SK-N-SH (cell line): ENCODE measurements around the gene ABLIM1. TPM values are rescaled to one million over a fixed set of nuclear protein-coding genes. Genes with fewer than 3 reads are reported as not detected.

Experiments used
- CTCF ChIA-PET: fragments of 300-600, 350-600 bp; formaldehyde crosslinking; extraction: SDS; loops from one replicate; lab custom pipeline; 2021; lab: Yijun Ruan, JAX
- POLR2A ChIA-PET: fragments of 350-600 bp; sonication (Branson Sonifier 250); formaldehyde crosslinking; extraction: SDS; loops from one replicate; lab custom pipeline; 2020; ENCODE audit warnings: antibody characterized with exemption, inconsistent platforms; lab: Yijun Ruan, JAX
- DNase-seq: peaks from one replicate; pipeline ENCODE4 v3.0.0; 2012
- H2AFZ ChIP-seq: fragments of 200-600 bp; sonication (generic); 2 replicates; pipeline ENCODE4 v1.8.1; 2016; ENCODE audit warnings: antibody characterized with exemption, mild to moderate bottlenecking, low read depth
- H3F3A ChIP-seq: fragments of 200-600 bp; sonication (generic); replicated peaks from 2 replicates; pipeline ENCODE3; 2016; ENCODE audit warnings: antibody characterized with exemption, mild to moderate bottlenecking; ENCODE audit not compliant: insufficient read depth
- H3K27ac ChIP-seq, 2 experiments: fragments of 200-500 bp in 1 of 2; fragments of 200-600 bp in 1 of 2; sonication (Bioruptor generic) in 1 of 2; sonication (generic), shearing (Covaris generic) in 1 of 2; 2 replicates each; pipeline versions ENCODE4 v1.5.1 to v1.6.1; 2014 to 2016; ENCODE audit warnings: low read depth in 2 of 2, inconsistent platforms in 1 of 2, low read length in 1 of 2, mild to moderate bottlenecking in 1 of 2, mixed read lengths in 1 of 2
- H3K27me3 ChIP-seq: fragments of 200-600 bp; sonication (generic), shearing (Covaris generic); 2 replicates; pipeline ENCODE4 v1.6.1; 2016; ENCODE audit warnings: mixed run types; ENCODE audit not compliant: insufficient read depth
- H3K36me3 ChIP-seq, 2 experiments: fragments of 200-500 bp in 1 of 2; fragments of 200-600 bp in 1 of 2; sonication (Bioruptor generic) in 1 of 2; sonication (generic) in 1 of 2; replicated peaks in 1 of 2; 2 replicates each; pipeline versions ENCODE3 to v1.5.1; 2014 to 2016; ENCODE audit warnings: low read length in 1 of 2, mild to moderate bottlenecking in 1 of 2; ENCODE audit not compliant: insufficient read depth in 2 of 2, control insufficient read depth in 1 of 2
- H3K4me1 ChIP-seq, 2 experiments: fragments of 200-500 bp in 1 of 2; fragments of 200-600 bp in 1 of 2; sonication (Bioruptor generic) in 1 of 2; sonication (generic), shearing (Covaris generic) in 1 of 2; 2 replicates each; pipeline versions ENCODE4 v1.5.1 to v1.6.1; 2014 to 2016; ENCODE audit warnings: low read depth in 1 of 2, low read length in 1 of 2, mixed run types in 1 of 2; ENCODE audit not compliant: insufficient read depth in 2 of 2, control insufficient read depth in 1 of 2
- H3K4me2 ChIP-seq: fragments of 200-600 bp; sonication (generic), shearing (Covaris generic); 2 replicates; pipeline ENCODE4 v1.6.1; 2017; ENCODE audit warnings: mixed run types
- H3K4me3 ChIP-seq, 2 experiments: fragments of 200-500 bp in 1 of 2; fragments of 200-600 bp in 1 of 2; sonication (Bioruptor generic) in 1 of 2; sonication (generic), shearing (Covaris generic) in 1 of 2; 2 replicates each; pipeline versions ENCODE4 v1.5.1 to v1.8.1; 2014 to 2016; ENCODE audit warnings: low read depth in 2 of 2, inconsistent platforms in 1 of 2, low read length in 1 of 2, mild to moderate bottlenecking in 1 of 2, mixed read lengths in 1 of 2, moderate library complexity in 1 of 2
- H3K79me2 ChIP-seq: fragments of 200-600 bp; sonication (generic); 2 replicates; pipeline ENCODE4 v1.8.1; 2017; ENCODE audit warnings: mild to moderate bottlenecking; ENCODE audit not compliant: insufficient read depth
- H3K9ac ChIP-seq: fragments of 200-600 bp; sonication (generic); 2 replicates; pipeline ENCODE4 v1.6.1; 2017; ENCODE audit warnings: mixed run types
- H3K9me2 ChIP-seq: fragments of 200-600 bp; sonication (generic); 2 replicates; pipeline ENCODE4 v1.6.1; 2017; ENCODE audit warnings: mixed run types
- H3K9me3 ChIP-seq: fragments of 200-600 bp; sonication (generic); 2 replicates; pipeline ENCODE4 v1.6.1; 2017; ENCODE audit warnings: mixed run types, mild to moderate bottlenecking, moderate library complexity
- H4K20me1 ChIP-seq: fragments of 200-600 bp; sonication (generic); 2 replicates; pipeline ENCODE4 v1.6.1; 2017; ENCODE audit warnings: mild to moderate bottlenecking, mixed run types; ENCODE audit not compliant: insufficient read depth
- ELF1 ChIP-seq: IDR thresholded peaks from 2 replicates; pipeline ENCODE4 v1.4.0; 2012
- EZH2phosphoT487 ChIP-seq: fragments of 200-600 bp; sonication (generic); IDR thresholded peaks from 2 replicates; pipeline ENCODE4 v1.6.1; 2017; ENCODE audit warnings: low read depth, mixed run types, mild to moderate bottlenecking, antibody characterized with exemption, moderate library complexity, borderline replicate concordance
- FOSL2 ChIP-seq: IDR thresholded peaks from 2 replicates; pipeline ENCODE4 v1.4.0; 2012; ENCODE audit warnings: low read depth, mild to moderate bottlenecking, moderate library complexity, borderline replicate concordance
- FOXJ3 ChIP-seq: sonication (generic); formaldehyde crosslinking; IDR thresholded peaks from 2 replicates; pipeline ENCODE4 v1.5.1; 2020; ENCODE audit warnings: mild to moderate bottlenecking, missing genetic modification reagents
- FOXM1 ChIP-seq: IDR thresholded peaks from 2 replicates; pipeline ENCODE4 v1.4.0; 2012; ENCODE audit warnings: low read depth, mild to moderate bottlenecking
- MEF2A ChIP-seq: IDR thresholded peaks from 2 replicates; pipeline ENCODE4 v1.4.0; 2012; ENCODE audit warnings: low read depth, borderline replicate concordance
- MXI1 ChIP-seq: IDR thresholded peaks from 2 replicates; pipeline ENCODE4 v1.6.1; 2012; ENCODE audit warnings: mild to moderate bottlenecking, low read depth, low read length, improper control_type of control experiment
- RAD21 ChIP-seq: IDR thresholded peaks from 2 replicates; pipeline ENCODE4 v1.6.1; 2012; ENCODE audit warnings: mild to moderate bottlenecking, low read length
- RFX5 ChIP-seq: IDR thresholded peaks from 2 replicates; pipeline ENCODE4 v1.6.1; 2012; ENCODE audit warnings: mild to moderate bottlenecking, improper control_type of control experiment, low read length
- RXRA ChIP-seq: IDR thresholded peaks from 2 replicates; pipeline ENCODE4 v1.4.0; 2012; ENCODE audit warnings: low read depth, mild to moderate bottlenecking, borderline replicate concordance
- SMC3 ChIP-seq: IDR thresholded peaks from 2 replicates; pipeline ENCODE4 v1.6.1; 2012; ENCODE audit warnings: low read depth, low read length, improper control_type of control experiment
- TCF12 ChIP-seq: IDR thresholded peaks from 2 replicates; pipeline ENCODE4 v1.4.0; 2012
- TEAD4 ChIP-seq: IDR thresholded peaks from 2 replicates; pipeline ENCODE4 v1.4.0; 2012; ENCODE audit warnings: mild to moderate bottlenecking, borderline replicate concordance; ENCODE audit not compliant: insufficient read depth
- WGBS: methylation state at CpG from one replicate; pipeline ENCODE4 v1.1.6; 2017; ENCODE audit warnings: low lambda C conversion rate; 5-methylcytosine and 5-hydroxymethylcytosine counted together
- polyA plus RNA-seq, 3 experiments: library from polyadenylated mRNA; depleted of rRNA; stranded (reverse); fragments of >200 nt; gene quantifications; 2 replicates each; pipeline ENCODE4 v1.2.3, GENCODE V29; 2012
- TF ChIP-seq, protein P1 (sequence below): IDR thresholded peaks from 2 replicates; pipeline ENCODE4 v1.6.1; 2012; ENCODE audit warnings: mild to moderate bottlenecking, low read depth, low read length, moderate library complexity
- TF ChIP-seq, protein P2 (sequence below): fragments of 150-350 bp; IDR thresholded peaks from 2 replicates; pipeline ENCODE4 v1.6.1; 2017; ENCODE audit warnings: antibody characterized with exemption, low read length, low read depth, borderline replicate concordance
- TF ChIP-seq, protein P3 (sequence below): IDR thresholded peaks from 2 replicates; pipeline ENCODE4; 2012
- TF ChIP-seq, protein P4 (sequence below): IDR thresholded peaks from 2 replicates; pipeline ENCODE4 v1.4.0; 2012; ENCODE audit warnings: low read depth, borderline replicate concordance

Gene ABLIM1
- polyA plus RNA-seq, 1 of the 3 experiments (the other 2 are of a cell fraction): 16.1 TPM

DNA sequence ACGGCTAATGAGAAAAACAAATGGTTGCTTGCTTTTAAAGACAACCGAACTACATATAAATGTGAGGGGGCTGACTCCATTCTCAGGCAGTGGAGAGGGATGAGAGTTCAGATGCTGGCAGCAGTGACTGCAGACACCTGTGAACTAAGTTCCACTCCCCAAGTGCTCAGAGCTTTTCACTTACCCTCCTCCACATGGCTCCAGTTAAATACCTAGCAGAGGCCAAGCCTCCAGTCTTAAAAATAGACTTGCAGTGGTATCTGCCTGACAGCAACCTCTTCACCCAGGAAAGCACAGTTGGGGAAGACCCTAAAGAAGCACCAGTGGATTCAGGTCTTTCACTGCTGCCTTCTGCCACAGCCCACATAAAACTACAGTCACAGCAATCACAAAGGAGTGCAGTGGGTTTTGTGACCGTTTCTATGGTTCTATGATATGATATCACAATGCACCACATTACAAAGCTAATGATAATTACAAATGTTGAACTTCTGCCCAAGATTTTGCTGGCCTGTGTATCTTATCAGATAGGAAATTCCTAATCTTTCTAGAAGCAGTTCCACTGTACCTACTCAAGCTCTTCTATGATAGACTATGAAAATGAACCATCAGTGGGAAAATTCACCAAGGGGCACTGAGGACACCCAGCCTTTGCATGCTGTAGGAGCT is 3.3 kb upstream of the ABLIM1 start:
- Histone ChIP-seq H3K79me2 (no peaks in the 10 kb centered on the region), H3K27ac (no peak overlapping the region), H3K4me2 (no peak overlapping the region), H4K20me1 (no peaks in the 10 kb centered on the region), H3K4me1 (peaks cover 7 to 16% of the 10 kb centered on the region in 2 experiments; a peak in 3 of 4 replicates), H3K9ac (no peak overlapping the region), H3K9me2 (no peaks in the 10 kb centered on the region), H3K27me3 (no peaks in the 10 kb centered on the region), H2AFZ (no peak overlapping the region), H3K4me3 (no peak overlapping the region), H3K36me3 (no peaks in the 10 kb centered on the region), H3K9me3 (no peaks in the 10 kb centered on the region), H3F3A (no peaks in the 10 kb centered on the region)
- POLR2A ChIA-PET: no interaction called here
- 85% methylated on average over 3 of the region's 3 CpGs for WGBS
- no peak for TF ChIP-seq ELF1
- TF ChIP-seq, protein P1, sequence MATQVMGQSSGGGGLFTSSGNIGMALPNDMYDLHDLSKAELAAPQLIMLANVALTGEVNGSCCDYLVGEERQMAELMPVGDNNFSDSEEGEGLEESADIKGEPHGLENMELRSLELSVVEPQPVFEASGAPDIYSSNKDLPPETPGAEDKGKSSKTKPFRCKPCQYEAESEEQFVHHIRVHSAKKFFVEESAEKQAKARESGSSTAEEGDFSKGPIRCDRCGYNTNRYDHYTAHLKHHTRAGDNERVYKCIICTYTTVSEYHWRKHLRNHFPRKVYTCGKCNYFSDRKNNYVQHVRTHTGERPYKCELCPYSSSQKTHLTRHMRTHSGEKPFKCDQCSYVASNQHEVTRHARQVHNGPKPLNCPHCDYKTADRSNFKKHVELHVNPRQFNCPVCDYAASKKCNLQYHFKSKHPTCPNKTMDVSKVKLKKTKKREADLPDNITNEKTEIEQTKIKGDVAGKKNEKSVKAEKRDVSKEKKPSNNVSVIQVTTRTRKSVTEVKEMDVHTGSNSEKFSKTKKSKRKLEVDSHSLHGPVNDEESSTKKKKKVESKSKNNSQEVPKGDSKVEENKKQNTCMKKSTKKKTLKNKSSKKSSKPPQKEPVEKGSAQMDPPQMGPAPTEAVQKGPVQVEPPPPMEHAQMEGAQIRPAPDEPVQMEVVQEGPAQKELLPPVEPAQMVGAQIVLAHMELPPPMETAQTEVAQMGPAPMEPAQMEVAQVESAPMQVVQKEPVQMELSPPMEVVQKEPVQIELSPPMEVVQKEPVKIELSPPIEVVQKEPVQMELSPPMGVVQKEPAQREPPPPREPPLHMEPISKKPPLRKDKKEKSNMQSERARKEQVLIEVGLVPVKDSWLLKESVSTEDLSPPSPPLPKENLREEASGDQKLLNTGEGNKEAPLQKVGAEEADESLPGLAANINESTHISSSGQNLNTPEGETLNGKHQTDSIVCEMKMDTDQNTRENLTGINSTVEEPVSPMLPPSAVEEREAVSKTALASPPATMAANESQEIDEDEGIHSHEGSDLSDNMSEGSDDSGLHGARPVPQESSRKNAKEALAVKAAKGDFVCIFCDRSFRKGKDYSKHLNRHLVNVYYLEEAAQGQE: no peak
- TF ChIP-seq TCF12: no peak
- no peak for TF ChIP-seq RXRA
- no peak for TF ChIP-seq MEF2A
- TF ChIP-seq, protein P2, sequence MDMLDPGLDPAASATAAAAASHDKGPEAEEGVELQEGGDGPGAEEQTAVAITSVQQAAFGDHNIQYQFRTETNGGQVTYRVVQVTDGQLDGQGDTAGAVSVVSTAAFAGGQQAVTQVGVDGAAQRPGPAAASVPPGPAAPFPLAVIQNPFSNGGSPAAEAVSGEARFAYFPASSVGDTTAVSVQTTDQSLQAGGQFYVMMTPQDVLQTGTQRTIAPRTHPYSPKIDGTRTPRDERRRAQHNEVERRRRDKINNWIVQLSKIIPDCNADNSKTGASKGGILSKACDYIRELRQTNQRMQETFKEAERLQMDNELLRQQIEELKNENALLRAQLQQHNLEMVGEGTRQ: no peak
- TF ChIP-seq RAD21: no peak
- no peak for TF ChIP-seq RFX5
- TF ChIP-seq FOSL2: no peak
- TF ChIP-seq, protein P3, sequence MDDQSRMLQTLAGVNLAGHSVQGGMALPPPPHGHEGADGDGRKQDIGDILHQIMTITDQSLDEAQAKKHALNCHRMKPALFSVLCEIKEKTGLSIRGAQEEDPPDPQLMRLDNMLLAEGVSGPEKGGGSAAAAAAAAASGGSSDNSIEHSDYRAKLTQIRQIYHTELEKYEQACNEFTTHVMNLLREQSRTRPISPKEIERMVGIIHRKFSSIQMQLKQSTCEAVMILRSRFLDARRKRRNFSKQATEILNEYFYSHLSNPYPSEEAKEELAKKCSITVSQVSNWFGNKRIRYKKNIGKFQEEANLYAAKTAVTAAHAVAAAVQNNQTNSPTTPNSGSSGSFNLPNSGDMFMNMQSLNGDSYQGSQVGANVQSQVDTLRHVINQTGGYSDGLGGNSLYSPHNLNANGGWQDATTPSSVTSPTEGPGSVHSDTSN: no peak
- no peak for TF ChIP-seq FOXM1
- no peak for TF ChIP-seq SMC3
- TF ChIP-seq, protein P4, sequence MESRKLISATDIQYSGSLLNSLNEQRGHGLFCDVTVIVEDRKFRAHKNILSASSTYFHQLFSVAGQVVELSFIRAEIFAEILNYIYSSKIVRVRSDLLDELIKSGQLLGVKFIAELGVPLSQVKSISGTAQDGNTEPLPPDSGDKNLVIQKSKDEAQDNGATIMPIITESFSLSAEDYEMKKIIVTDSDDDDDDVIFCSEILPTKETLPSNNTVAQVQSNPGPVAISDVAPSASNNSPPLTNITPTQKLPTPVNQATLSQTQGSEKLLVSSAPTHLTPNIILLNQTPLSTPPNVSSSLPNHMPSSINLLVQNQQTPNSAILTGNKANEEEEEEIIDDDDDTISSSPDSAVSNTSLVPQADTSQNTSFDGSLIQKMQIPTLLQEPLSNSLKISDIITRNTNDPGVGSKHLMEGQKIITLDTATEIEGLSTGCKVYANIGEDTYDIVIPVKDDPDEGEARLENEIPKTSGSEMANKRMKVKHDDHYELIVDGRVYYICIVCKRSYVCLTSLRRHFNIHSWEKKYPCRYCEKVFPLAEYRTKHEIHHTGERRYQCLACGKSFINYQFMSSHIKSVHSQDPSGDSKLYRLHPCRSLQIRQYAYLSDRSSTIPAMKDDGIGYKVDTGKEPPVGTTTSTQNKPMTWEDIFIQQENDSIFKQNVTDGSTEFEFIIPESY: no peak
- TF ChIP-seq EZH2phosphoT487: no peak
- no peak for TF ChIP-seq MXI1
- no peak for TF ChIP-seq TEAD4
- TF ChIP-seq FOXJ3 (CRISPR knock-in tag): no peak
- CTCF ChIA-PET: no interaction called here
- no peak for DNase-seq
